Endothelial cell of hepatic sinusoid (primary cell): ENCODE measurements around the gene DNAH2.

Experiments used
- in situ Hi-C: cut with HindIII; loops from 2 replicates; pipeline ENCODE4 v1.10.0; 2017; ENCODE audit warnings: low sequenced_read_pairs

DNAH2 gene

DNA sequence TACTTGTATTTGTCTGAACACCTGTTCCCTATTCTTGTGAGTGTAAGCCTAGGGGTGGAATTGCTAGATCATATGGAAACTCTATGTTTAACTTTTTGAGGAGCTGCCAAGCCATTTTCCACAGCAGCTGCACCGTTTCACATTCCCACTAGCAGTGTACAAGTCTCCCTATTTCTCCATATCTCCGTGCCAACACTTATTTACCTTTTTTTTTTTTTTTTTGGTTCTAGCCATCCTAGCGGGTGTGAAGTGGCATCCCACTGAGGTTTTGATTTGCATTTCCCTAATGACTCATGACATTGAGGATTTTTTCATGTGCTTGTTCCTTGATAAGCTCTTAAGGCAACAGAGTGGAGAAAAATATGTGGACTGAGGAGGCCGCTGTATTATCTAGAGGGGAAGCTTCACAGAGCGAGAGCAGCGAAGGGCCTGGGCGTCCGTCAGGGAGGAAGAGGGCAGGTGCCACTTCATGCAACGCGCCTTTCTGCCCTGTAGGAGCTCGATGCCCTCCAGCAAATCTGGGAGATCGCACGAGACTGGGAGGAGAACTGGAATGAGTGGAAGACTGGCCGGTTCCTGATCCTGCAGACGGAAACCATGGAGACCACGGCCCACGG lies 50.0 kb downstream of the DNAH2 start:
- in situ Hi-C loops: loop anchor here (10.0 kb wide), 1 partner anchor 47 kb away; no protein-coding TSS in a partner anchor

DNA sequence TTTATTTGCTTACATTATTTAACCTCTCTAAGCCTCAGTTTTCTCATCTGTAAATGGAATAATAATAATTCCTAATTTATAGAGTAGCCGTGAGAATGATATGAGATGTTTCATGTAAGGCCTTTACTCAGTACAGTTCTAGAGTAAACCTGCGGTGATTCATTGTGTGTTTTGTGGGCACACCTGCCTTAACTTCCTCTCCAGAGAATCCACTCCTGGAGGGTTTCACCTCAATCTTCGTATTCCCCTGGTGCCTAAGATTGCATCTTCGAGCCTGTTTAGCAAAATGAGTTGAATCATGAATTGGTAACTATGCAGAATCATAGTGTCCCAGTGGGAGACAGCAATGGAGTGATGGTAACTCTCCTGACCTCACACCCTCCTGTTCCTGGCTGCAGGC lies 52.3 kb downstream of the DNAH2 start:
- in situ Hi-C loops: loop anchor here (10.0 kb wide), 1 partner anchor 45 kb away; no protein-coding TSS in a partner anchor

DNA sequence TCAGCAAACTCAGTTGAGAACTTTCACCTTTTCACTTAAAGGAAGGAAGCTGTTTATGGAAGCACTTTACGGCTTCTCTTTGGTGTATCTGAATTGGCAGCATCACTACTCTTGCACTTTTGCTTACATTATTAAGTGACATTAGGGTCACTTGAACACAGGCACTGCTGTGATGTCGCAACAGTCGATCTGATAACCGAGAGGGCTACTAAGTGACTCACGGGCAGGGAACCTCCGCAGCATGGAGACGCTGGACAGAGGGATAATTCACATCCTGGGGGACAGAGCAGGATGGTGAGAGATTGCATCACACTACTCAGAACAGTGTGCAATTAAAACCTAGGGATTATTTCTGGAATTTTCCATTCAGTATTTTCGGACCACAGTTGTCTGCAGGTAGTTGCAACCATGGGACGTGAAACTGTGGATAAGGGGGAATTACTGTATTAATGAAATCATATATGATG lies 56.5 kb downstream of the DNAH2 start:
- in situ Hi-C loops: no loop called here

DNA sequence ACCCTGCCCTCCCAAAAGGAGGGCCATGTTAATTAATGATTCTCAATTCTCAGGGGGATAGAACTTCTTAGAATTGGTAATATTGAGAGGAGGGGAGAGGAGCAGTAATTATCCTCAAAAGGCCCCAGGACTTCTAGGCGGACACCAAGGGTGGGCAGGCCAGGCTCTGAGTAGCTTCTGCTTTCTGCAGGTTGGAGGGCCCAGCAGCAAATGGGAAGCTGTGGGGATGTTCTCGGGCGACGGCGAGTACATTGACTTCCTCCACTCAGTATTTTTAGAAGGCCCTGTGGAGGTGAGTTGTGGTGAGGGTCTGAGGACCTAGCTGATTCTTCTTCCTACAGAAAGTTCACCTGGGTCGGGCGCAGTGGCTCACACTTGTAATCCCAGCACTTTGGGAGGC lies 57.5 kb downstream of the DNAH2 start:
- in situ Hi-C loops: no loop called here

DNA sequence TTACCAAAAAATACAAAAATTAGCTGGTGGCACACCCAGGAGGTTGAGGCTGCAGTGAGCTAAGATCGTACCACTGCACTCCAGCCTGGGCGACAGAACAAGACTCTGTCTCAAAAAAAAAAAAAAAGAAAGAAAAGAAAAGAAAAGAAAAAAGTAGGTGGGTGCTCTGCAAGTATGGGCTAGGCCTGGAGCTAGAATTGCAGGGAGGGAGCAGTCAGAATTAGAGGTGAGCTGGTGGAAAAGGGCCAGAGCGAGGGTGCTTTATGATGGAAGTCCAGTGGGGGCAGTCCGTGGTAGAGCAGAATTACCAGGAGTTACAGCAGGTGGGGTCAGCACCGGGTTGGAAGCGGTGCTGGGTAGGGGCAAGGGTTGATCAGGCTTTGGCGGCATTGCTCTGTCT lies 59.5 kb downstream of the DNAH2 start:
- in situ Hi-C loops: no loop called here

DNA sequence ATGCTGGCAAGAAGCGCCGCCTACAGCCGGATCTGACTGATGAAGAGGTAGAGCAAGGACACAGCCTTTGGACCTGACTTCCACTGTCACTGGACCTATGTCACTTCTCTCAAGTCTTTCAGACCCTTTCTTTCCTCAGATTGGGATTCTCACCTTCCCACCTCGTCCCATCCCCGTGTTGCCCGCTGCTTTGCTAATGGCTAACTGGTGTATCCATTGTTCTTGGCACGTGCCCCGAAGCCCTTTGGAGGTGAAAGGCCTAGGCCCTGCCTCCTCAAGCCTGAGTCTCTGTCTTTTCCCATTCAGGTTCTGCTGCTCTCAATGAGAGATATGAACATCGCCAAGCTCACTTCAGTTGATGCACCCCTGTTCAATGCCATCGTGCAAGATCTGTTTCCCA lies 63.2 kb downstream of the DNAH2 start:
- in situ Hi-C loops: loop anchor here (5.0 kb wide), 1 partner anchor 57 kb away; no protein-coding TSS in a partner anchor

DNA sequence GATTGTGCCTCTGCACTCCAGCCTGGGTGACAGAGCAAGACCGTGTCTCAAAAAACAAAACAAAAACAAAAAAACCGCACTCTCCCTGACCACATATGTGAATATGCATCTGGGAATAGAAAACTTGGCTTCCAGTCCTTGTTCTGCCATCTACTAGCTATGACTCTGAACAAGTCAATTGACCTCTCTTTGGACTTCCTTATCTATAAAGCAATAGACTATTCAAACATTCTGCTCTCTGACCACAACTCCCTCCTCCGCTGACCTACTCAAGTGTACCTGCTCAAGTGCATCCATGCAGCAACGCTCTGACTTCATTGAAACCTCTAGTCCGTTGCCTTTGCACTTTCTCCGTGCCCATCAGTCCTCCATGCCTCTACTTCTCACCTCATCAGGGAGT lies 63.9 kb downstream of the DNAH2 start:
- in situ Hi-C loops: loop anchor here (5.0 kb wide), 1 partner anchor 56 kb away; no protein-coding TSS in a partner anchor

DNA sequence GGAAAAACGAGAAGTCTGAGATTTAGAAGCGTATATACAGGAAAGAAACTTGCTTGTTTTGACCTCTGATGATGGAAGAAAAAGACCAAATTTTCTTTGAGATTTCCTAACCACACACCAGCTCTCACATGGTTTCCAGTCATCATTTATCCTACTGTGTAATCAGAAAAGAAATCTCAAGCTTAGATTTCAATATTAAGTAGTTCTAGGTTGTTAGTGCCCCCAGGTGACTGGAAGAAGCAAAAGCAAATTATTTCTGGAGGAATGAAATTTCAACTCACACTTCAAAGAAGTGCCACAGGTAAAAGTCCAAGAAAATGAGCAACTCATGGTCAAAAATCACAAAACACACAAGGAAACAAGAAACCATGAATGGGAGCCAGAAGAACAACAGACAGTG lies 64.7 kb downstream of the DNAH2 start:
- in situ Hi-C loops: loop anchor here (5.0 kb wide), 1 partner anchor 55 kb away; no protein-coding TSS in a partner anchor

DNA sequence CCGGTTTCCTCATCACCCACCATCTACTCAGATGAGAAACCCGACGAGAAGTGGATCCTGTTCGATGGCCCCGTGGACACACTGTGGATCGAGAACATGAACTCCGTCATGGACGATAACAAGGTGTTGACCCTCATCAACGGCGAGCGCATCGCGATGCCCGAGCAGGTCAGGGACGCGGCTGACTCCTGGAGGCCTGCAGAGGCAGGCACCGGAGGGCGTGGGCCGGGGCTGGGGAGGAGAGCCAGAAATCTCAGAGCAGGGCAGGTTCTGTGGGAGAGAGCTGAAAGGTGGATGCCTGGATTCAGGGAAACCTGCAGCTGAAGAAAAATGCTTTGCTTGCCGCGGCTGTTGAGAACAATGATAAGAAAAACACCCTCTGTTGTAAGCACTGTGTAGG lies 69.3 kb downstream of the DNAH2 start:
- in situ Hi-C loops: no loop called here

DNA sequence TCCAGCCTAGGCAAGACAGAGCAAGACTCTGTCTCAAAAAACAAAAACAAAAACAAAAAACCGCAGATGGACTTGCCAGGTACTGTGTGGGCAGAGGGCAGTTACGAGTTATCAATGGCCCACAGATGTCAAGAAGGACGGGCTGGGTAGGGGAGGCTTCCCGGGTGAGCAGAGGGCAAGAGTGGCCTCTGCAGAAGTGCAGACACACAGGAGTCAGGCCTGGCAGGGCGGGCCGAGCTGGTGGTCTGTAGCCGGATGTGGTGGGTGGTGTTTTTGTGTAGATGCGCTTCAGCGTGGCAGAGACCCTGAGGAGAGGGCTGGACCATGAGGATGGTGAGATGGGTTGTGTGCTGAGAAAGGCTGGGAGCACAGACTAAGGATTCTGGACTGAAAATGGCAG lies 71.6 kb downstream of the DNAH2 start:
- in situ Hi-C loops: no loop called here

DNA sequence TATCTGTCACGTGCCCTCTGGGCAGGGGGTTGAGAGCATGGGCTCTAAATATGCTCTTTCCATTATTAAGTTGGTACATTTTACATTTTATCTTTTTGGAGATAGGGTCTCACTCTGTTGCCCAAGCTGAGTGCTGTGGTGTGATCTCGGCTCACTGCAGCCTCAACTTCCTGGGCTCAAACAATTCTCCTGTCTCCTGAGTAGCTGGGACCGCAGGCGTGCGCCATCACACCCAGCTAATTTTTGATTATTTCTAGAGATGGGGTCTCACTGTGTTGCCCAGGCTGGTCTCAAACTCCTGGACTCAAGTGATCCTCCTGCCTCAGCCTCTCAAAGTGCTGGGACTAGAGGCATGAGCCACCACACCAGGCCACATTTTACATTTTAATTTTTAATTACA lies 72.6 kb downstream of the DNAH2 start:
- in situ Hi-C loops: no loop called here

DNA sequence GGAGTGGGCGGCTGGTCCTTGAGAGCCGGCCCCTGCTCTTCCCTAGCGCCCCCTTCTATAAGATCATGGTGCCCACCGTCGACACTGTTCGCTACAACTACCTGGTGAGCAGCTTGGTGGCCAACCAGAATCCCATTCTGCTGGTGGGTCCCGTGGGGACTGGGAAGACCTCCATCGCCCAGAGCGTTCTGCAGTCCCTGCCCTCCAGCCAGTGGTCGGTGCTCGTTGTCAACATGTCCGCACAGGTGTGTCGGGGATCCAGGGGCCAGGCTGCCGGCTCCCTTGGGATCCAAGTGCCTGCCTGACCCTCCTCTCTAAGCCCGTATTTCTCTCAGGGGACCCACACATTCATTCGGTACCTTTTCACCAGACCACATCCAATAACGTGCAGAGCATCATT lies 75.1 kb downstream of the DNAH2 start:
- in situ Hi-C loops: no loop called here

DNA sequence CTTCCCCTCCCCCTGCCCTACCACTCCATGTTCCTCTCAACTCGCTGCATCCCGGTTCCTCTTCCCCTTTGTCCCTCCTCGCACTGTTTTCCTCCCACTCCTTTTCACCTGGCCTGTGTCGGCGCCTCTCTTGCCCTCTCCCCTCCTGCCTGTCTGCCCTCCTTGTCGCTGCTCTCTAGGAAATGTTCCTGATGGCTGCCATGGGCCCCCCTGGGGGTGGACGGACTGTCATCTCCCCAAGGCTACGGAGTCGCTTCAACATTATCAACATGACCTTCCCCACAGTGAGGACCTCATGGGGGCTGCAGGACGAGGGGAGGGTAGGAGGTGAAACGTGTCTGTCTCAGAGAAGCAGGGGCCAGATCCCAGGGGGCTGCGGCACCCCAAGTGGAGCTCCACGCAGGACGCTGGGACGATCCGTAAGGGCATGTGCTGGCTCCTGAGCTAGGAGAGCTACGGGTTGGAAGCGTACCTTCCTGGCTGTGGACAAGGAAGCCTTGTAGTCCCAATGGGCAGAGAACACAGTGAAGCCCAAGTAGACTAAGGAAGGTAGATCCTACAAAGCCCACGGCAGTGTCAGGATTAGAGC lies 76.6 kb downstream of the DNAH2 start:
- in situ Hi-C loops: no loop called here

DNA sequence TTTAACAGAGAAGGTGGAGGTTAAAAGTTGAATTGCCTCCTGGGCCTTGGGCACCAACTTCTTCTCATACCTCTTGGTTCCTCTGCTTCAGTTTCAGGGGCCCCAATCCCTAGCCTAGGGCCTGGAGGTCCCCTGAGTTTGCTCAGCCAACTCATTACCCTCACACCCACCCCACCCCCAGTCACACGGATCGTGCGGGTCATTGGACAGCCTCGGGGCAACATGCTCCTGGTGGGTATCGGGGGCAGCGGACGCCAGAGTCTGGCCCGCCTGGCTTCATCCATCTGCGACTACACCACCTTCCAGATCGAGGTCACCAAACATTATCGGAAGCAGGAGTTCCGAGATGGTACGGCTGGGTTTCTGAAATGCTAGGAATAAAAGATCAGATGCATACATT lies 80.4 kb downstream of the DNAH2 start:
- in situ Hi-C loops: no loop called here

DNA sequence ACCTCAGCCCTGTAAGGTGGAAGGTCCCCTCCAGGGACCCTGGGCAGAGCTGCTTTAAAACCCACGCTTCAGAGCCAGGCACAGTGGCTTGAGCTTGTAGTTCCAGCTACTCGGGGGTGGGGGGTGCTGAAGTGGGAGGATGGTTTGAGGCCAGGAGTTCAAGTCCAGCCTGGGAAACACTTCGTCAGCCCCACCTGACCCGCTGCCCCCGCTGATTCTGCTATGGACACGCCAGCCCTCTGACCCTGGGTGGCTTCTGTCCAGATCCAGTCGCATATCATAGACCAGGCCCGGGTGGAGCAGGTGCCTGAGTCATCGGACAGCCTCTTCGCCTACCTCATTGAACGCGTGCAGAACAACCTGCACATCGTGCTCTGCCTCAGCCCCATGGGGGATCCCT lies 81.3 kb downstream of the DNAH2 start:
- in situ Hi-C loops: no loop called here

DNA sequence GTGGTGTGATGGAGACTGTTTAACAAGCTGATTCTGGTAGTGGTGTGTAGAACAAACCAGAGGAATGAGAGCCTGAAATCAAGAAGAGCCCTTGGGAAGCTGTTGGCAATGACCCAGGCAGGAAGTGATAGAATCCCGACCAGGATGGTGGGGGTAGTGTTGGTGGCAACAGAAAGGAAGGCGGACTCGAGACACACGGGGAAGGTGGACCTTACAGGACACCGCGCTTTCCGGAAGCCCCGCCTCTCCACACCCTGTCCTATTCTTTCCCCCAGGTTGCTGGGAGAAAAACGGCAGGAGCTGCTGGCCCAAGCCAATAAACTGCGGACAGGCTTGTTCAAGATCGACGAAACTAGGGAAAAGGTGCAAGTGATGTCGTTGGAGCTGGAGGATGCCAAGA lies 86.4 kb downstream of the DNAH2 start:
- in situ Hi-C loops: no loop called here

DNA sequence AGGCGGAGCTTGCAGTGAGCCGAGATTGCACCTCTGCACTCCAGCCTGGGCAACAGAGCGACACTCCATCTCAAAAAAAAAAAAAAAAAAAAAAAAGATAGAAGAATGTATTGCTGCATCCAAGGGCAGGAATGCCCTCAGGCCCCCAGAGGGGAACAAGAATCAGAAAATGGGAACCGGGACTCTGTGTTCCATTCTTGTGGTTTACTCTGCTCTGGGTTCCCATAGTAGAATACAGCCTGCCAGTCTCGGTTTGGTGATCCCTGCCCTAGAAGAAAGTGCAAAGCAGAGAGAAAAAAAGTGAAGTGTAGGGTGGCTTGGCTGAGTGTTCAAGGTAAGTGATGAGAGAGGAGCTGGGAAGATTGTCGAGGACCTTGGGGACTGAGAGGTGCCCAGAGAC lies 89.0 kb downstream of the DNAH2 start:
- in situ Hi-C loops: no loop called here

DNA sequence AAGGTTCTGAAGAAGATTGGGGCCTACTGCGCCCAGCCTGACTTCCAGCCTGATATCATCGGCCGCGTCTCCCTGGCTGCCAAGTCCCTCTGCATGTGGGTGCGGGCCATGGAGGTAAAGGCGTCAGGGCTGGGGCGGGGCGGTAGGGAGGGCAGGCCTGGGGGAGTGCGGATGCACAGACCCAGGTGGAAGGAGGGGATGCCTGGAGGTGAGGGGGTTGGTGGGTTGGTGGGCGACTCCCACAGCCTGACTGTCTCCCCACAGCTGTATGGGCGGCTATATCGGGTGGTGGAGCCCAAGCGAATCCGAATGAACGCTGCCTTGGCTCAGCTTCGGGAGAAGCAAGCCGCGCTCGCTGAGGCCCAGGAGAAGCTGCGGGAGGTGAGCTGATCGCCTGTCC lies 89.7 kb downstream of the DNAH2 start:
- in situ Hi-C loops: no loop called here

DNA sequence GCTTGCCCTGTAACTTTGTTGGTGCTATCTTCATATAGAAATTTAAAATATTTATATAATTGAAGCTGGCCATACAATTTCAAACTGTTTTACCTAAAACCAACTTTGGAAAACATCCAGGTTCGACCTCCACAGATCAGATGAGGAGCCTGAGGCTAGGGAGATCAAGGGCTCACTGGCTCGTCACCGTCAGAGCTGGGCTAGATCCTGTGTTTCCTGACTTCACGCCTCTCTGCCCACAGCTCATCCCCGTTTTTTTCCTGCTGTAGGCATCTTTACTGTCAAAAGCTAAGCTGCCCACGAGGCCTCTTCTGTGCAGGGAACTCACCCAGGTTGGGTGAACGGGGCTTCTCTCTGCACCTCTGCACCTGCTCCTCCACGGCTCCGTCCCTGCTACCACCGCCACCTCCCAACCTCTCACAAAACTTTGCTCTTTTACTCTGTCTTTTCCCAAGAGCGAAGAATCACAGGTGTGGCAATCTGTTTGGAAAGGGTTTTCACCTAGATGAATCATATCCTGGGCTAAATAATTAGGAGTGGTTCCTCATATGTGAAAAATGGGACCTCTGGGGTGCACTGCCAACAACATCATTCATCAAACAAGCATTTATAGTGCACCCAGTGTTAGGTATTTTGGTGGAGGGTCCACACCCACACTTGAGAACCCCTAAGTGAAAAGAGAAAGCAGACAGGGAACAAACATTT lies 91.7 kb downstream of the DNAH2 start:
- in situ Hi-C loops: no loop called here

DNA sequence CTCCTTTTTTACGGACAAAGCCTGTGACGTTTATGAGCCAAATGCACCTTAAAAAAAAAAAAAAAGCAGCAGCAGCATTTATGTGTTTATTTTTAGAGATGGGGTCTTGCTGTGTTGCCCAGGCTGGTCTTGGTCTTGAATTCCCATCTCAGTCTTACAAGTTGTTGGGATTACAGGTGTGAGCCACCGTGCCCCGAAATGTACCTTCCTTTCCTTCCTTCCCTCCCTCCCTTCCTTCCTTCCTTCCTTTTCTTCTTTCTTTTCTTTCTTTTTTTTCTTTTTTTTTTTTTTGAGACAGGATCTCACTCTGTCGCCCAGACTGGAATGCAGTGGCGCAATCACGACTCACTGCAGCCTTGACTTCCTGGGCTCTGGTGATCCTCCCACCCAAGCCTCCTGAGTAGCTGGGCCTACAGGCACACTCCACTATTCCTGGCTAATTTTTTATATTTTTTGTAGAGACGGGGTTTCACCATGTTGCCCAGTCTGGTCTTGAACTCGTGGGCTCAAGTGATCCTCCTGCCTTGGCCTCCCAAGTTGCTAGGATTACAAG lies 92.3 kb downstream of the DNAH2 start:
- in situ Hi-C loops: loop anchor here (10.0 kb wide), 2 partner anchors 45 to 85 kb away; no protein-coding TSS in a partner anchor

DNA sequence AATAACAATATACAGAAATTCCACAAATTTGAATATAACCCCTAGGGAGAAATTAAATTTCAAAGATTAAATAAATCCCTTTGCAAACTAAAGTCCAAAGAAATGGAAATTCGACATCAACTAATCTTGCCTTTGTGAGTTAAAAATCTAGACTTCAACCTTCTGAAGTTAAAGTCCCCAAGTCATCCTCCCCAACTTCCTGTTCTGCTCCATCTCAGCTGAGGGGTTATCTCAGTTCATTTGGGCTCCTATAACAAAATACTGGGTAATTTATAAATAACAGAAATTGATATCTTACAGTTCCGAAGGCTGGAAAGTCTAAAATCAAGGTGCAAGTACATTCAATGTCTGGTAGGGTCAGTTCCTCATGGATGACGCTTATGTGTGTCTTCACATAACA lies 93.7 kb downstream of the DNAH2 start:
- in situ Hi-C loops: loop anchor here (10.0 kb wide), 2 partner anchors 46 to 86 kb away; no protein-coding TSS in a partner anchor

DNA sequence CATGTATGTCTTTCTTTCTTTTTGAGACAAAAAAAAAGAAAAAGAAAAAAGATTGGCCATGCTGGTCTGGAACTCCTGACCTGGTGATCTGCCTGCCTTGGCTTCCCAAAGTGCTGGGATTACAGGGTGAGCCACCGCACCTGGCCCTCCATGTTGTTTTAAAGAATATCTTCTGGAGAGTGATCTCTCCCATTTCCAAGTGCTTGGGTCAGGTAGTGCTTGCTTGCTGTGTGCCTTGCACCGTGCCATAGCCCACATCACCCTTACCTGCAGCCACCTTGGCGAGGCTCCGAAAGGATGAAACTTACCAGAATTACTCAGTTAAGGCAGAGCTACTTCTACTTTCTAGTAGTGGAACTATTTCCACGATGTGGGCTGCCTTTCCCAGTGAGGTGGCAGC lies 97.4 kb downstream of the DNAH2 start:
- in situ Hi-C loops: loop anchor here (10.0 kb wide), 2 partner anchors 50 to 90 kb away; no protein-coding TSS in a partner anchor
